ENCODE results near the gene SPATA45. TPM values are rescaled to one million over a fixed set of nuclear protein-coding genes. Genes with fewer than 3 reads are reported as not detected.

Gene SPATA45
- total RNA-seq, 1 donor from 2014 or later = not detected

DNA sequence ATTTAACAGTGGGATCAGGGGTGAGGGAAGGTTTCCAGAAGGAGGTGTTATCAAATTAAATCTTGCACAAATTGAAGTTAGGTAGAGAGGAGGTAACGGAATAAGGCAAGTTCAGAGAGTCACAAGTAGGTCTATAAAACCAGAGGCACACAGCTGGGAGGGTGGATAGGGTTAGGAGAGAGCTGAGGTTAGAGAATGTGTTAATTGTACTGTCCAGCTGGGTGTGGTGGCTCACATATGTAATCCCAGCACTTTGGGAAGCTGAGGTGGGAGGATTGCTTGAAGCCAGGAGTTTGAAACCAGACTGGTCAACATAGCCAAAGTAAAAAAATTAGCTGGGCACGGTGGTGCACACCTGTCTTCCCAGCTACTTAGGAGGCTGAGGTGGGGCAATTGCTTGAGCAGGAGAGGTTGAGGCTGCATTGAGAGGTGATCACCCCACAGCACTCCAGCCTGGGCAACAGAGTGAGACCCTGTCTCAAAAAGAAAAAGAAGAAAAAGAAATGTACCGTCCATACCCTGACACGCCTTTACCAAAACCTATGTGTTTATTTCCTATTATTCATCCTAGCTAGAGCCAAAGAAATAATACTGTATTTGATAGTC, 20.2 kb downstream of the SPATA45 start:
- TF ChIP-seq, protein P1, sequence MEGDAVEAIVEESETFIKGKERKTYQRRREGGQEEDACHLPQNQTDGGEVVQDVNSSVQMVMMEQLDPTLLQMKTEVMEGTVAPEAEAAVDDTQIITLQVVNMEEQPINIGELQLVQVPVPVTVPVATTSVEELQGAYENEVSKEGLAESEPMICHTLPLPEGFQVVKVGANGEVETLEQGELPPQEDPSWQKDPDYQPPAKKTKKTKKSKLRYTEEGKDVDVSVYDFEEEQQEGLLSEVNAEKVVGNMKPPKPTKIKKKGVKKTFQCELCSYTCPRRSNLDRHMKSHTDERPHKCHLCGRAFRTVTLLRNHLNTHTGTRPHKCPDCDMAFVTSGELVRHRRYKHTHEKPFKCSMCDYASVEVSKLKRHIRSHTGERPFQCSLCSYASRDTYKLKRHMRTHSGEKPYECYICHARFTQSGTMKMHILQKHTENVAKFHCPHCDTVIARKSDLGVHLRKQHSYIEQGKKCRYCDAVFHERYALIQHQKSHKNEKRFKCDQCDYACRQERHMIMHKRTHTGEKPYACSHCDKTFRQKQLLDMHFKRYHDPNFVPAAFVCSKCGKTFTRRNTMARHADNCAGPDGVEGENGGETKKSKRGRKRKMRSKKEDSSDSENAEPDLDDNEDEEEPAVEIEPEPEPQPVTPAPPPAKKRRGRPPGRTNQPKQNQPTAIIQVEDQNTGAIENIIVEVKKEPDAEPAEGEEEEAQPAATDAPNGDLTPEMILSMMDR (IDR thresholded peaks at IDR 0.05) = no peak
- Mint-ChIP-seq H3K27me3 (ENCODE audit: unreplicated experiment) (peaks cover 3% of the 10 kb centered on the region), H3K4me1 (ENCODE audit: unreplicated experiment) (no peaks in the 10 kb centered on the region), H3K9me3 (ENCODE audit: unreplicated experiment) (peaks cover 12% of the 10 kb centered on the region), H3K27ac (ENCODE audit: unreplicated experiment) (no peak overlapping the region), H3K4me3 (ENCODE audit: unreplicated experiment) (no peak overlapping the region), H3K36me3 (ENCODE audit: unreplicated experiment) (peaks cover 4% of the 10 kb centered on the region)
- DNase-seq (ENCODE audit: extremely low spot score, unreplicated experiment) = peak; percentile 54

- Mint-ChIP-seq H3K36me3 (ENCODE audit: unreplicated experiment) (peaks cover 4% of the 10 kb centered on the region), H3K27ac (ENCODE audit: unreplicated experiment) (no peak overlapping the region), H3K9me3 (ENCODE audit: unreplicated experiment) (peaks cover 12% of the 10 kb centered on the region), H3K27me3 (ENCODE audit: unreplicated experiment) (peaks cover 3% of the 10 kb centered on the region), H3K4me1 (ENCODE audit: unreplicated experiment) (no peaks in the 10 kb centered on the region), H3K4me3 (ENCODE audit: unreplicated experiment) (no peak overlapping the region)
- peak; percentile 48 for DNase-seq (ENCODE audit: extremely low spot score, unreplicated experiment)
- TF ChIP-seq, protein P1 (IDR thresholded peaks at IDR 0.05) = no peak
Observed at GRCh38 chr1:212825798-212826452, 21.5 kb downstream of the SPATA45 start.

DNA sequence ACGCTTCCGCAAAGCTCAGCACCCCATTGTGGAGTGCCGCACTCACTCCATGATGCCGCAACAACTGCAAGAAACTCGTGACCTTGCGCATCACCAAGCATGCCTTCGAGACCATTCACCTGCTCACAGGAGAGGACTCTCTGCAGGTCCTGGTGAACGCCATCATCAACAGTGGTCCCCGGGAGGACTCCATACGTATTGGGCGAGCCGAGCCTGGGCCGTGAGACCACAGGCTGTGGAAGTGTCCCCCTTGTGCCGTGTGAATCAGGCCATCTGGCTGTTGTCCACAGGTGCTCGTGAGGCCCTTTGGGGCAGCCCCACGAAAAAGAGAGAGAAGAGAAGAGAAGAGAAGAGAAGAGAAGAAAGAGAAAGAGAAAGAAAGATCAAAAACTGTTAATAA, 23.2 kb downstream of the SPATA45 start:
- DNase-seq (ENCODE audit: extremely low spot score, unreplicated experiment) = peak; percentile 76
- TF ChIP-seq, protein P1 (IDR thresholded peaks at IDR 0.05) = no peak
- Mint-ChIP-seq H3K27me3 (ENCODE audit: unreplicated experiment) (peaks cover 3% of the 10 kb centered on the region), H3K4me3 (ENCODE audit: unreplicated experiment) (no peak overlapping the region), H3K4me1 (ENCODE audit: unreplicated experiment) (no peaks in the 10 kb centered on the region), H3K9me3 (ENCODE audit: unreplicated experiment) (peaks cover 12% of the 10 kb centered on the region), H3K27ac (ENCODE audit: unreplicated experiment) (no peak overlapping the region), H3K36me3 (ENCODE audit: unreplicated experiment) (peaks cover 4% of the 10 kb centered on the region)

- Mint-ChIP-seq H3K27ac (ENCODE audit: unreplicated experiment) (no peak overlapping the region), H3K4me1 (ENCODE audit: unreplicated experiment) (no peaks in the 10 kb centered on the region)
Observed at GRCh38 chr1:212822956-212823355, 24.5 kb downstream of the SPATA45 start.

GRCh38 chr1:212820969-212821368, 26.5 kb downstream of the SPATA45 start:
- Mint-ChIP-seq H3K27me3 (ENCODE audit: unreplicated experiment) (no peaks in the 10 kb centered on the region), H3K4me3 (ENCODE audit: unreplicated experiment) (no peak overlapping the region), H3K9me3 (ENCODE audit: unreplicated experiment) (peaks cover 9% of the 10 kb centered on the region), H3K4me1 (ENCODE audit: unreplicated experiment) (no peaks in the 10 kb centered on the region), H3K27ac (ENCODE audit: unreplicated experiment) (no peak overlapping the region), H3K36me3 (ENCODE audit: unreplicated experiment) (peaks cover 2% of the 10 kb centered on the region)
- TF ChIP-seq, protein P1 (IDR thresholded peaks at IDR 0.05) = no peak
- no peak for DNase-seq (ENCODE audit: extremely low spot score, unreplicated experiment)

More at GRCh38 chr1:212822956-212823355, 24.5 kb downstream of the SPATA45 start:
- Mint-ChIP-seq H3K4me3 (ENCODE audit: unreplicated experiment) (no peak overlapping the region), H3K27me3 (ENCODE audit: unreplicated experiment) (peaks cover 3% of the 10 kb centered on the region), H3K36me3 (ENCODE audit: unreplicated experiment) (peaks cover 4% of the 10 kb centered on the region), H3K9me3 (ENCODE audit: unreplicated experiment) (peaks cover 12% of the 10 kb centered on the region)
- no peak for DNase-seq (ENCODE audit: extremely low spot score, unreplicated experiment)
- TF ChIP-seq, protein P1 (IDR thresholded peaks at IDR 0.05) = no peak
